Measurements from ENCODE around the gene ID4.

DNA sequence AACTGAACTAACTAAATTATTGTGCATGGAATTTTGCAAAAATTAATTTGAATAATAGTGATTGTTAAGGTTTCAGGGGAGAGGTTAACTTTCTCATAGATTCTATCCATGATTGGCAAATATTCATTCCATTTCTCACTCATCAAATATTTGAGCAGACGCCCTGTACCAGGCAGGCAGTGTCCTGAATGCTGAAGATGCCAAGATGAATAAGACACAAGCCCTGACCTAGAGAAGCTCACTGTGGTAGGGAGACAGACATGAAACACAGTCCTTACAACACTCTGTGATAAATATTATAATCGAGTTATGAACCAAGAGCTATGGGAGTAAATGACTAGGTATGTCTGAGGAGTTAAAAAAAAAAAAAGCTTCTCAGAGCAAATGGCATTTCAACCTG lies 18.4 kb upstream of the ID4 start:
- TF ChIP-seq EZH2 (IDR thresholded peaks at IDR 0.05; ENCODE audit: low read depth, low read length, severe bottlenecking) (no peak), CBX5 (IDR thresholded peaks at IDR 0.05; ENCODE audit: low read depth, low read length) (no peak)
- TF ChIP-seq, protein P1, sequence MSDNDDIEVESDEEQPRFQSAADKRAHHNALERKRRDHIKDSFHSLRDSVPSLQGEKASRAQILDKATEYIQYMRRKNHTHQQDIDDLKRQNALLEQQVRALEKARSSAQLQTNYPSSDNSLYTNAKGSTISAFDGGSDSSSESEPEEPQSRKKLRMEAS (IDR thresholded peaks at IDR 0.05) = no peak
- TF ChIP-seq, protein P2, sequence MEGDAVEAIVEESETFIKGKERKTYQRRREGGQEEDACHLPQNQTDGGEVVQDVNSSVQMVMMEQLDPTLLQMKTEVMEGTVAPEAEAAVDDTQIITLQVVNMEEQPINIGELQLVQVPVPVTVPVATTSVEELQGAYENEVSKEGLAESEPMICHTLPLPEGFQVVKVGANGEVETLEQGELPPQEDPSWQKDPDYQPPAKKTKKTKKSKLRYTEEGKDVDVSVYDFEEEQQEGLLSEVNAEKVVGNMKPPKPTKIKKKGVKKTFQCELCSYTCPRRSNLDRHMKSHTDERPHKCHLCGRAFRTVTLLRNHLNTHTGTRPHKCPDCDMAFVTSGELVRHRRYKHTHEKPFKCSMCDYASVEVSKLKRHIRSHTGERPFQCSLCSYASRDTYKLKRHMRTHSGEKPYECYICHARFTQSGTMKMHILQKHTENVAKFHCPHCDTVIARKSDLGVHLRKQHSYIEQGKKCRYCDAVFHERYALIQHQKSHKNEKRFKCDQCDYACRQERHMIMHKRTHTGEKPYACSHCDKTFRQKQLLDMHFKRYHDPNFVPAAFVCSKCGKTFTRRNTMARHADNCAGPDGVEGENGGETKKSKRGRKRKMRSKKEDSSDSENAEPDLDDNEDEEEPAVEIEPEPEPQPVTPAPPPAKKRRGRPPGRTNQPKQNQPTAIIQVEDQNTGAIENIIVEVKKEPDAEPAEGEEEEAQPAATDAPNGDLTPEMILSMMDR (IDR thresholded peaks at IDR 0.05; ENCODE audit: control extremely low read depth in 1 of 3, insufficient read depth in 1 of 3, low read depth in 1 of 3, low read length in 3 of 3) = no peak

Measured in H1 (cell line).